ENCODE measurements around the gene SGMS2. TPM values are rescaled to one million over a fixed set of nuclear protein-coding genes. Genes with fewer than 3 reads are reported as not detected.

SGMS2 gene
- polyA plus RNA-seq, 1 donor = 35.3 TPM

DNA sequence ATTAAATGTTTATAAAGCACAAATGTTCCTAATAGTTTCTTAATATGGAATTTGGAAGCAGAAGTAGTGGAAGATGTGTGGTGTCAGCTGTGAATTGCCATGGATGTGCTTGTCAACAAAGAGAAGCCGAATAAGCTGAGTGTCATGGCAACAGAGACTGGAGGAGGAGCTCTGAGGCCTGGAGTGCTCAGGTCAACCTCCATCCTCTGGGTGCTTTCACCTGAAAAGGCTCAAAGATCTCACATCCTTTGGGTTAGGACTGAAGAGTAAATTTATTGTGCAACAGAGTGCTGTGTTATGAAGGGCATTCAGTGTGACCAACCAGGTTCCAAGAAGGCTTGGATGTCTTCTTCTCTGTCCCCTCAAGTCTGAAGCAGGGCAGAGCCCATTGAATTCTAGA is 18.7 kb downstream of the SGMS2 start:
- no peaks in the 10 kb centered on the region for H3K36me3 ChIP-seq (ENCODE audit: control insufficient read depth, insufficient read depth, low read length)
- no peaks in the 10 kb centered on the region for H3K27me3 ChIP-seq (ENCODE audit: control insufficient read depth, insufficient read depth, low read length)
- no peaks in the 10 kb centered on the region for H3K9me3 ChIP-seq (ENCODE audit: control insufficient read depth, low read depth, low read length)
- no peak for DNase-seq
- H3K27ac ChIP-seq (ENCODE audit: low read length) = no peak overlapping the region
- no peak overlapping the region for H3K4me3 ChIP-seq (ENCODE audit: low read length)
- no CpG with 5 or more reads among the region's 1 CpG for WGBS (ENCODE audit: insufficient coverage, low lambda C conversion rate)
- no peaks in the 10 kb centered on the region for H3K4me1 ChIP-seq (ENCODE audit: control insufficient read depth, insufficient read depth, low read length)

DNA sequence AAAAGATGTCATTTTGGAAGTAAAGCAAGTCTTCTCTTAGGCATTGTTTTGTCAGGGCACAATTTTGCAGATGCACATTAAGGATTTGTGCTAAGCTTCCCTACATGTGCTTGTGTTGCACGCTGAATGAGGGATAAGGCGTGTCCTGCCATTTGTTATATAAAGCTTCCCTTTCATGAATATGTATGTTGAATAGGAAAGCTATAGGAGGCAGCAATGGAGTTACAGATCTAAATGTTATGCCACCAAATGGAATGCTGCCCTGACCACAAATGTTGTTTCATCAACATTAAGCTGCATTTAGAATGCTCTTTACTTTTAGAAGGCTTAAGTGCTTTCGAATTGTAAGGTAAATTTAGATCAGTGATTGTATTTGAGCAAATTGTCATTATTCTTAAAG is 20.9 kb downstream of the SGMS2 start:
- H3K36me3 ChIP-seq (ENCODE audit: control insufficient read depth, insufficient read depth, low read length) = no peaks in the 10 kb centered on the region
- no peaks in the 10 kb centered on the region for H3K4me1 ChIP-seq (ENCODE audit: control insufficient read depth, insufficient read depth, low read length)
- H3K4me3 ChIP-seq (ENCODE audit: low read length) = no peak overlapping the region
- no peak overlapping the region for H3K27ac ChIP-seq (ENCODE audit: low read length)
- no peaks in the 10 kb centered on the region for H3K9me3 ChIP-seq (ENCODE audit: control insufficient read depth, low read depth, low read length)
- DNase-seq = no peak
- 100% methylated on average over 1 of the region's 3 CpGs for WGBS (ENCODE audit: insufficient coverage, low lambda C conversion rate)
- no peaks in the 10 kb centered on the region for H3K27me3 ChIP-seq (ENCODE audit: control insufficient read depth, insufficient read depth, low read length)

- peaks cover 6% of the 10 kb centered on the region for H3K4me1 ChIP-seq (ENCODE audit: control insufficient read depth, insufficient read depth, low read length)
- H3K27me3 ChIP-seq (ENCODE audit: control insufficient read depth, insufficient read depth, low read length) = no peaks in the 10 kb centered on the region
- H3K9me3 ChIP-seq (ENCODE audit: control insufficient read depth, low read depth, low read length) = no peaks in the 10 kb centered on the region
- H3K27ac ChIP-seq (ENCODE audit: low read length) = no peak overlapping the region
- WGBS (ENCODE audit: insufficient coverage, low lambda C conversion rate) = no CpG with 5 or more reads among the region's 2 CpGs
- H3K36me3 ChIP-seq (ENCODE audit: control insufficient read depth, insufficient read depth, low read length) = no peaks in the 10 kb centered on the region
- H3K4me3 ChIP-seq (ENCODE audit: low read length) = no peak overlapping the region
- no peak for DNase-seq
These were observed 25.7 kb downstream of the SGMS2 start for GRCh38 chr4:107850438-107850837.

GRCh38 chr4:107853444-107854355 is 29.0 kb downstream of the SGMS2 start:
- no peaks in the 10 kb centered on the region for H3K27me3 ChIP-seq (ENCODE audit: control insufficient read depth, insufficient read depth, low read length)
- 73% methylated on average over 2 of the region's 9 CpGs for WGBS (ENCODE audit: insufficient coverage, low lambda C conversion rate)
- H3K9me3 ChIP-seq (ENCODE audit: control insufficient read depth, low read depth, low read length) = no peaks in the 10 kb centered on the region
- H3K27ac ChIP-seq (ENCODE audit: low read length) = peak overlapping the region; percentile 50
- H3K4me1 ChIP-seq (ENCODE audit: control insufficient read depth, insufficient read depth, low read length) = peaks cover 6% of the 10 kb centered on the region
- DNase-seq = peak; percentile 65 to 83
- H3K4me3 ChIP-seq (ENCODE audit: low read length) = no peak overlapping the region
- no peaks in the 10 kb centered on the region for H3K36me3 ChIP-seq (ENCODE audit: control insufficient read depth, insufficient read depth, low read length)

DNA sequence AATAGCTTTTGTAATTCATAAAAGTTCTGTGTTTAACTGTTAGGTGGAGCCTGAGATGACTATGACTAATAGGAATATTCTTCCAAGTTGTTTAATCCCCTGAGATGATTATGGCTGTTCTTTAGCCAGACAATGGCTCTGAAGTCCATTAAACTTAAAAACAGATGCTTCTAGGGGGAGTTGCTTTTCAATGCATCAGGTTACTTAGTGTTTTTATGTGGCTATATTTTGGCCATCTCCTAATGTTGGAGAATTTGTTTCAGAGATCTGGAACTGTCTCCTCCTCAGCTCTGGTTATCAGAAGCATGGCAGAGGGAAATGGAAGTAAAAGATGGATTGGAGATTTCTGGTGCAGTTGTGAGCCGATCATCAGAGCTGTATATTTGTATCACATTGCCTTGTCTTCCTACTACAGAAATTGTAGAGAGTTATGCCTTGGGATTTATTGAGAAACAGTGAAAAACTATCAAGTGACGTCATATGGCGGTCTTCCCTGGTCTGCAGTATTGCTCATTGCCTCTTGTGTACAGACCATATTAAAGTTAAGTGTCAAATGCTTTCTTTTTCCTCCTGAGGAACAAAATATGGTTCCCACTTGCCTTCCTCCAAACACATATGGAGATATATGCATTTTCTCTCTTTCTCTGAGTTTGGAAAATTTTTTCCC is 29.8 kb downstream of the SGMS2 start:
- Histone ChIP-seq H3K36me3 (ENCODE audit: control insufficient read depth, insufficient read depth, low read length) (peaks cover 2% of the 10 kb centered on the region), H3K9me3 (ENCODE audit: control insufficient read depth, low read depth, low read length) (no peaks in the 10 kb centered on the region), H3K27ac (ENCODE audit: low read length) (peak overlapping the region; percentile 50), H3K4me3 (ENCODE audit: low read length) (no peak overlapping the region), H3K27me3 (ENCODE audit: control insufficient read depth, insufficient read depth, low read length) (no peaks in the 10 kb centered on the region), H3K4me1 (ENCODE audit: control insufficient read depth, insufficient read depth, low read length) (peaks cover 6% of the 10 kb centered on the region)
- DNase-seq = no peak
- no CpG with 5 or more reads among the region's 3 CpGs for WGBS (ENCODE audit: insufficient coverage, low lambda C conversion rate)

GRCh38 chr4:107855723-107856122 is 31.0 kb downstream of the SGMS2 start:
- DNase-seq = no peak
- H3K36me3 ChIP-seq (ENCODE audit: control insufficient read depth, insufficient read depth, low read length) = peaks cover 5% of the 10 kb centered on the region
- H3K27me3 ChIP-seq (ENCODE audit: control insufficient read depth, insufficient read depth, low read length) = no peaks in the 10 kb centered on the region
- WGBS (ENCODE audit: insufficient coverage, low lambda C conversion rate) = 80% methylated on average over 1 of the region's 3 CpGs
- H3K27ac ChIP-seq (ENCODE audit: low read length) = no peak overlapping the region
- peaks cover 6% of the 10 kb centered on the region for H3K4me1 ChIP-seq (ENCODE audit: control insufficient read depth, insufficient read depth, low read length)
- no peak overlapping the region for H3K4me3 ChIP-seq (ENCODE audit: low read length)
- H3K9me3 ChIP-seq (ENCODE audit: control insufficient read depth, low read depth, low read length) = no peaks in the 10 kb centered on the region

DNA sequence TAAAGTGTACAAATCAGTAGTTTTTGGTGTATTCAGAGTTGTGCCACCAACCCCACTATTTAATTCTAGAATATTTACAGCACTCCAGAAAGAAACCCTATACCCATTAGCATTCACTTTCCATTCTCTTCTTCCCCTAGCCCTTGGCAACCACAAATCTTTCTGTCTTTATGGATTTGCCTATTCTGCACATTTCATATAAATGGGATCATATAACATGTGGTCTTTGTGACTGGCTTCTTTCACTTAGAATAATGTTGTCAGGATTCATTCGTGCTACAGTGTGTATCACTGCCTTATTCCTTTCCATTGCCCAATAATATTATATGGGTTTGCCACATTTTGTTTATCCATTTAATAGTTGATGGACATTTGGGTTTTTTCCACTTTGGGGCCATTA is 32.2 kb downstream of the SGMS2 start:
- H3K9me3 ChIP-seq (ENCODE audit: control insufficient read depth, low read depth, low read length) = no peaks in the 10 kb centered on the region
- WGBS (ENCODE audit: insufficient coverage, low lambda C conversion rate) = 100% methylated on average over 1 of the region's 1 CpG
- no peak for DNase-seq
- peaks cover 6% of the 10 kb centered on the region for H3K36me3 ChIP-seq (ENCODE audit: control insufficient read depth, insufficient read depth, low read length)
- peaks cover 6% of the 10 kb centered on the region for H3K4me1 ChIP-seq (ENCODE audit: control insufficient read depth, insufficient read depth, low read length)
- H3K27ac ChIP-seq (ENCODE audit: low read length) = no peak overlapping the region
- no peaks in the 10 kb centered on the region for H3K27me3 ChIP-seq (ENCODE audit: control insufficient read depth, insufficient read depth, low read length)
- no peak overlapping the region for H3K4me3 ChIP-seq (ENCODE audit: low read length)

DNA sequence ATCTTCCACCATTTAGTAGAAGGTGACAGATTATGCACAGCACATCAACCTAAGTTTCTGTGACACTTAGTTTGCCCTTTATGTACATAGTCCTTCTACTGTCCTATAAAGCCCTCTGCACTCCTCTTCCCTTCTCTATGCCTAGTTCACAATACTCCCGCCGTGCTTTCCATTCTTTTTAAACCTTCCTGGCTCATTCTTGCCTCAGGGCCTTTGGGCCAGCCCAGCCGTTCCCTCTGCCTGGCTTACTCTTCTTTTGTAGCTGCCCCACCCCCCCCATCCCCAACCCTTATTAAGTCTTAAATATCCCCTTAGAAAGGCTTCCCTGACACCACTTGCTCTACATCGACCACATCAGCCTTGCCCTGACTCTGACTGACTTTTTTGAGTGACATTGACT is 33.0 kb downstream of the SGMS2 start:
- no CpG with 5 or more reads among the region's 4 CpGs for WGBS (ENCODE audit: insufficient coverage, low lambda C conversion rate)
- Histone ChIP-seq H3K27ac (ENCODE audit: low read length) (no peak overlapping the region), H3K4me1 (ENCODE audit: control insufficient read depth, insufficient read depth, low read length) (peaks cover 6% of the 10 kb centered on the region), H3K36me3 (ENCODE audit: control insufficient read depth, insufficient read depth, low read length) (peaks cover 6% of the 10 kb centered on the region), H3K4me3 (ENCODE audit: low read length) (no peak overlapping the region), H3K27me3 (ENCODE audit: control insufficient read depth, insufficient read depth, low read length) (no peaks in the 10 kb centered on the region), H3K9me3 (ENCODE audit: control insufficient read depth, low read depth, low read length) (no peaks in the 10 kb centered on the region)
- DNase-seq = no peak

- peaks cover 6% of the 10 kb centered on the region for H3K36me3 ChIP-seq (ENCODE audit: control insufficient read depth, insufficient read depth, low read length)
- no peaks in the 10 kb centered on the region for H3K9me3 ChIP-seq (ENCODE audit: control insufficient read depth, low read depth, low read length)
- no CpG with 5 or more reads among the region's 3 CpGs for WGBS (ENCODE audit: insufficient coverage, low lambda C conversion rate)
- no peak for DNase-seq
- H3K27ac ChIP-seq (ENCODE audit: low read length) = no peak overlapping the region
- H3K4me1 ChIP-seq (ENCODE audit: control insufficient read depth, insufficient read depth, low read length) = peaks cover 6% of the 10 kb centered on the region
- H3K27me3 ChIP-seq (ENCODE audit: control insufficient read depth, insufficient read depth, low read length) = no peaks in the 10 kb centered on the region
- no peak overlapping the region for H3K4me3 ChIP-seq (ENCODE audit: low read length)
These were observed 33.5 kb downstream of the SGMS2 start for GRCh38 chr4:107858158-107858742.

DNA sequence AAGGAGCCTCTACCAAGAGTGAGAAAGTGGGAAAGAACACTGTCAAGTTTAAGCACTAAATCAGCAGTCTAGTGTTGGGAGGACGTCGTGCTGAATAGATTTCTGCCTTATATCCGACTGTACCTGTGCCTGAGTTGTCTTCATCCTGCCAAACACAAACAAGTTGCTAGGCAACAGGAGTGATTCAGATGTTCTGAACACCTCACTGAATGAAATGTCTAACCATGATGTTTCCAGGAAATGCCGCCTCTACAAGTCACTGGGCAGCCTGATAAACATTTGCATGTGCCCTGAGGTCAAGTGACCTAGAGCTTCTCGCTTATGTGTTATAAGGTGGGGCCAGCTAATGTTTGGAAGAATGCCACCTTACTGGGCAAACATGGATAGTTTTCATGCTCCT is 37.9 kb downstream of the SGMS2 start:
- Histone ChIP-seq H3K27me3 (ENCODE audit: control insufficient read depth, insufficient read depth, low read length) (no peaks in the 10 kb centered on the region), H3K4me1 (ENCODE audit: control insufficient read depth, insufficient read depth, low read length) (peaks cover 5% of the 10 kb centered on the region), H3K9me3 (ENCODE audit: control insufficient read depth, low read depth, low read length) (no peaks in the 10 kb centered on the region), H3K27ac (ENCODE audit: low read length) (no peak overlapping the region), H3K4me3 (ENCODE audit: low read length) (no peak overlapping the region), H3K36me3 (ENCODE audit: control insufficient read depth, insufficient read depth, low read length) (peaks cover 6% of the 10 kb centered on the region)
- no peak for DNase-seq
- no CpG with 5 or more reads among the region's 5 CpGs for WGBS (ENCODE audit: insufficient coverage, low lambda C conversion rate)

All from large intestine (tissue), 3 donors.